Heart left ventricle (tissue), 13 donors: Measurements from ENCODE around the gene SNAPIN.

ENCODE experiments used
- CTCF ChIP-seq, 12 donors: fragments of 200-600 bp; sonication (generic) in 4 of 12; IDR thresholded peaks; one replicate each; pipeline versions ENCODE4 v1.5.0 to v1.8.0; 2018 to 2022; ENCODE audit warnings: antibody characterized with exemption in 12 of 12, mild to moderate bottlenecking in 5 of 12
- POLR2A ChIP-seq, 2 donors: fragments of 450-650 bp; IDR thresholded peaks; one replicate each; pipeline ENCODE4 v1.6.1; 2017; ENCODE audit warnings: antibody characterized with exemption in 2 of 2, mild to moderate bottlenecking in 2 of 2, moderate library complexity in 2 of 2
- donor health status: ischemic (EF 13 %, LVEDD 7.1; RV severe dilation, severe dysfunction).
- donor health status: DM: no; HTN: yes; CAD: no.
- donor health status: DM: no; HTN: no; CAD: no.
- donor health status: ischemic (EF 25% LVEDD 6.9; RV normal size, moderate dysfunction).
- donor health status: ischemic (EF 25% LVEDD 5.7; RV mildly dilated, moderate dysfunction).
- donor health status: ischemic (EF 35%, LVEDD 5.7; RV mildly dilated, moderate dysfunction).
- donor health status: nonischemic (EF 11% LVEDD 7.7; RV severe dilation, severe dysfunction).
- donor health status: DM: yes; HTN: yes; CAD: no.
- donor health status: PGD.
- donor health status: ischemic (EF 29% LVEDD 5.4; RV normal size, mild dysfunction).
- donor health status: nonischemic (EF 23%, LVEDD 6.1; RV moderate dilation, normal function).

- TF ChIP-seq CTCF (IDR thresholded peaks at IDR 0.05): no peak
- TF ChIP-seq POLR2A (IDR thresholded peaks at IDR 0.05): no peak
Measured at GRCh38 chr1:153669606-153670005, 11.1 kb downstream of the SNAPIN start.
